Epithelial cell of proximal tubule (primary cell): ENCODE results near the gene C11orf24. TPM values are rescaled to one million over a fixed set of nuclear protein-coding genes. Genes with fewer than 3 reads are reported as not detected.

Source experiments
- DNase-seq: peaks from one replicate; pipeline ENCODE4 v3.0.0-alpha.2; 2011; ENCODE audit warnings: low read depth
- H3K4me3 ChIP-seq: 2 replicates; pipeline ENCODE4 v1.5.1; 2011; ENCODE audit warnings: low read depth, mild to moderate bottlenecking, low read length
- total RNA-seq: library from RNA; depleted of rRNA; stranded (reverse); fragments of >200 nt; gene quantifications from 2 replicates; pipeline ENCODE4 v1.2.3, GENCODE V29; 2015
- TF ChIP-seq, protein P1 (sequence below): conservative IDR thresholded peaks from 2 replicates; pipeline ENCODE4 v1.5.1; 2012; ENCODE audit warnings: low read depth, mild to moderate bottlenecking, low read length

Gene C11orf24
- total RNA-seq, 1 donor from 2014 or later = 46.4 TPM

DNA sequence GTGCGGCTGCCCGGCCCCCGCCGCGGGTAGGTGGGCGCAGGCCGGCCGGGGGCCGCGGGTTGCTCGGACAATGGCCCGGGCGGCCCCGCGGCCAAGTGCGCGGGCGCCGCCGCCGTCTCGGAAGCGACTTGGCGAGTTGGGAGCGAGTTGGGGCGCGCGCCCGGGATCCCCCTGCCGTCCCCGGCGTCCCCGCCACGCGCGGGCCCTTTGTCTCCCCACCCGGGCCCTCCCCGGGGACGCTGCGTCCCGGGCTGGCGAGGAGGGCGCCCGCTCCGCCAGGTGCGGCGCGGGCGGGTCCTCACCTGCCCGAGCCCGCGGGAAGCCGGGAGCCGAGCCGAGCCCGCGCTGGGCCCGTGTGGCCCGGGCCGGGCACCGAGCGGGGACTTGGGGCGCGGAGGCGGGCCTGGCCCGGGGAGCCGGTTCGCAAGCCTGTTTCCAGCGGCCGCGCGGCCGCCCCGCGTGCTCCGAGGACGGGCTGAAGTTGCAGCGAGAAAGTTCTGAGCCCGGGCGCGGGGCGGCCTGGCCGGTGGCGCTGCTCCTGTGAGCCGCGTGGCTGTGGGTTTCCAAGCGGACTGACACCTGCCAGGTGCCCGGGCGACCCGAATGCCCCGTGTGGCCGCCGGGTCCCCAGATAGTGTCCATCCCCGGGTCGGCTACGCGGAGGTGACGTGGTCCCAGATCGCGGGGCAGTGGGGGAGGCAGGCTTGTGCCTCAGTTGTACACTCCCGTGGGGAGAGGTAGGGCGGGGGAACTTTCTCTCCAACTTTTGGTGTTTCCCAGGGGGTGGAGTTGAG is 41.2 kb upstream of the C11orf24 start:
- TF ChIP-seq, protein P1, sequence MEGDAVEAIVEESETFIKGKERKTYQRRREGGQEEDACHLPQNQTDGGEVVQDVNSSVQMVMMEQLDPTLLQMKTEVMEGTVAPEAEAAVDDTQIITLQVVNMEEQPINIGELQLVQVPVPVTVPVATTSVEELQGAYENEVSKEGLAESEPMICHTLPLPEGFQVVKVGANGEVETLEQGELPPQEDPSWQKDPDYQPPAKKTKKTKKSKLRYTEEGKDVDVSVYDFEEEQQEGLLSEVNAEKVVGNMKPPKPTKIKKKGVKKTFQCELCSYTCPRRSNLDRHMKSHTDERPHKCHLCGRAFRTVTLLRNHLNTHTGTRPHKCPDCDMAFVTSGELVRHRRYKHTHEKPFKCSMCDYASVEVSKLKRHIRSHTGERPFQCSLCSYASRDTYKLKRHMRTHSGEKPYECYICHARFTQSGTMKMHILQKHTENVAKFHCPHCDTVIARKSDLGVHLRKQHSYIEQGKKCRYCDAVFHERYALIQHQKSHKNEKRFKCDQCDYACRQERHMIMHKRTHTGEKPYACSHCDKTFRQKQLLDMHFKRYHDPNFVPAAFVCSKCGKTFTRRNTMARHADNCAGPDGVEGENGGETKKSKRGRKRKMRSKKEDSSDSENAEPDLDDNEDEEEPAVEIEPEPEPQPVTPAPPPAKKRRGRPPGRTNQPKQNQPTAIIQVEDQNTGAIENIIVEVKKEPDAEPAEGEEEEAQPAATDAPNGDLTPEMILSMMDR = no peak
- no peak for DNase-seq
- peak overlapping the region; percentile 67 for H3K4me3 ChIP-seq

DNA sequence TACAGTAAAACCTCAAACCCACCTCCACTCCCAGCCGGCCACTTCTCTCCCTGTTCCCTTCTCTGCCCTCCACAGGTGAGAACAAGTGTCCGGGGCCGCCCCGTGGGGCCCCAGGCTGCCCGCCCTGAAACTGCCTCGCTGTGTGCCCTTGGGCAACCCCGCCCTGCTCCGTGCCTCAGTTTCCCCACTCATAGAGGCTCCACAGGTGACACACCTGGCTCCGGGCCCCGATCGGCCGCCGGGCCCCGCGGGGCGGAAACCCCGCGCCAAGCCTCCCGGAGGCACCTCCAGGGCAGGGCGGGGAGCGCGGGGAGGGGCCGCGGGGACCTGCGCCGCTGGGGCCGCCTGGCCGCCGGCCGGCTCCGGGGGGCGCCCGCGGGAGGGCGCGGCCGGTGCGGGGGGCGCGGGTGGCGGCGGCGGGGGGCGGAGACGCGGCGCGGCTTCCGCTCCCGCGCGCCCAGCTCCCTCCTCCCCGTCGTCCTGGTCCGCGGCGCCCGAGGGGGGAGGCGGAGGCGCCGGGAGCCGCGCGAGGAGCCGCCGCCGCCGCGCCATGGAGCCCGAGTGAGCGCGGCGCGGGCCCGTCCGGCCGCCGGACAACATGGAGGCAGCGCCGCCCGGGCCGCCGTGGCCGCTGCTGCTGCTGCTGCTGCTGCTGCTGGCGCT is 40.5 kb upstream of the C11orf24 start, which contains the start of gene LRP5:
TSS of gene LRP5 (plus strand) at position 475 of the 663 bp plus-strand sequence. CDS start at position 599, 124 bp downstream.
- no peak for DNase-seq
- peak within 1 kb of the TSS; percentile 67 for H3K4me3 ChIP-seq
- TF ChIP-seq, protein P1 = no peak

DNA sequence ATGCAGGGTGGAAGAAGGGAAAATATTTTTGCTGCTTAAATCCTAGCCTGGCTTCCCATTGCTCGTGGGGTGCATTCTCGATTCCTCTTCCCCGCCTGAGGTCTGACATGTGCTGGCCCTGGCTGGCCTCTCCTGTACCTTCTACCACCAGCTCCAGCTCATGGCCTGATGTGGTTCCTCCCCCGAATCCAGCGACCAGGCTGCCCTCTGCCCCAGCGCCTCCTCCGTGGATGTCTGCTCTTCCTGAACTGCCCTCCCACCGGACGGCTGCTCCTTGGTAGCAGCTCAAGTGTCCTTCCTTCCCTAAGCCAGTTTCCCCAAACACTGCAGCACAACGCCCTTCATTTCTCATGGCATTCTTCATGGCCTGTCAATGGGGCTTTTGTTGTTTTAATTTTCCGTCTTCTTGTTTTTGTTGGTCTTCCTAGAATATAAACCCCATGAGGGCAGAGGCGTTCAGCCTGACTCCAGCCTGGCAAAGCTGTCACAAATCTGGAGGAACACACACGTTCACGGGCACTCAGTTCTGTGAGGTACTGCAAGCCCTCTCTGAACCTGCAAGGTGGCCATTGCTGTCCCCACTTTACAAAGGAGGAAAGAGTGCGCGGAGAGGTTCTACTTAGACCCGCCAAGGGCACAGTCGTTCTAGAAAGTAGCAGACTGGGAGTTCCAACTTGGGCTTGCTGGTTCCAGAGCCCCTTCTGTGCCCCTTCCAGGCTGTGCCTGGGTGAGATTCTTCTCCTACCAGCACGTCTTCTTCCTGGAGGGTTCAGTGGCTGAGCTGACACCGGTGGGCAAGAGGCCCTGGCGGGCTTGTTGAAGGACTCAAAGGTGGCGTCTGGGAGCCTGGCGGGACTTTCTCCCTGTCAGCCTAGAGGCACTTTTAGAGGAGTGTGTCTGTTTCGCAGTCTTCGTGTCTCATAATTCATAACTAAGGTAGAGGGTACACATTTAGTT is 39.7 kb upstream of the C11orf24 start:
- H3K4me3 ChIP-seq = peak overlapping the region; percentile 45
- TF ChIP-seq, protein P1 = no peak
- DNase-seq = no peak

DNA sequence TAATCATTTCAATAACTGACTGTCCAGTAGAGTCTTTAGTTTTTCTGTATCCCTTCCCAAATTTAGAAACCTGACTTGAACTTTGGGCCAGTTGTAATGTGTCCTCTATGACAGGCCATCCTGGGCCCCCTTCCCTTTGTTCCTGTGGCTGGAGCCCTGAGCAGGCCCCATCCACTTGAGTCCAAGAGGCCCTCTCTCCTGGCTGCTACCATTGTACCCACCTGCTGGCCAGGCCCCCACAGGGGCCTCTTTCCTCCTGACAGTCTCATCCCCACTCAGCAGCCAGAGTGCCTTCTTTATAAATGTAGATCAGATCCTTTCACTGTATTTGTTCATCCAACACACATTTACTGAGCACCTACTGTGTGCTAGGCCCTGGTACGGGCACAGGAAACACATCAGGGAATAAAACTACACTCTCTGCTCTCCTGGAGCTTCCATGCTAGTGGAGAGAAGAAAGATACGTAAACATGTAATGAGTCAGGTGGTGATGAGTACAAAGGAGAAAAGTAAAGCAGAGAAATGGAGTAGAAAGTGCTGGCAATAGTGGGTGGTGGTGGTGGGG is 37.9 kb upstream of the C11orf24 start:
- TF ChIP-seq, protein P1 = no peak
- no peak overlapping the region for H3K4me3 ChIP-seq
- no peak for DNase-seq

DNA sequence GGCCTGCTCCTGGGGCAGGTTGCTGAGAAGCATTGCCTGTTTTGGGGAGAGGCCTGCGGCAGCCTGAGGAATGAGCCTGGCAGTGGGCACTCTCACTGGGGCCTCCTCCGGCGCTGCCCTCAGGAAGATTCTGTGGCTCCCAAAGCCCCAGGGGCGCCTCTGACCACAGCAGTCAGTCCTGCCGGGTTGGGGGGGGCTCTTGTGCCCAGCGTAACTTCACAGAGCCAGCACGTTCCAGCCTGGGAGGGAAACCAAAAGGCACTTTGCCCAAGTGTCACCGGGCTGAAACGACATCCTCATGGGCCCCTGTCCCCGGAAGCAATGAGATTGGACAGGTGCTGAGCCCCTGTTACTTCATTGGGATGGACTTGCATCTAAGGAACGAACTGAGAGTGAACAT is 36.3 kb upstream of the C11orf24 start:
- DNase-seq = no peak
- TF ChIP-seq, protein P1 = no peak

DNA sequence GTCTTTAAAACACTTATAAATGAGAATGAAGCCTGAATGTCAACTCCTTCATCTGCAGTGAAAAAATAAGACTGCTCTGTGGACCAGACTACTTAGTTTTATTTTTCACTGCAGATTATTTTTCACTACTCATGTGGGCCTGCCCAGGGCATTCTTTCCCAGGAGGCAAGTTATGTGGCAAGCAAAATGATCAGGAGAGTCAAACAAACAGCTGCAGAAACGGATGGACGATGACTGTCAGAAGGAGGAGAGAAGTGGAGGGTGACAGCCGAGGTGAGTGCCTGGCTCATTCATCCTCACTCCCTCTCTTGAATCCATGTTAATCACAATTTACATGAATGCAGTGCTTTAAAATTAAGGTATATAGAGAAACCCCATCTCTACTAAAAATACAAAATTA is 34.9 kb upstream of the C11orf24 start:
- H3K4me3 ChIP-seq = no peak overlapping the region
- no peak for DNase-seq
- TF ChIP-seq, protein P1 = no peak

More for the DNA sequence above, 36.3 kb upstream of the C11orf24 start:
- no peak overlapping the region for H3K4me3 ChIP-seq
